Thyroid gland (tissue), 4 donors: Measurements from ENCODE around the gene ADGRF3.

Source experiments
- CTCF ChIP-seq, 6 experiments: fragments of 200-600 bp in 3 of 6; fragments of 450-650 bp in 3 of 6; sonication (generic) in 3 of 6; IDR thresholded peaks; one replicate each; pipeline ENCODE4 v1.5.1; 2016 to 2019; ENCODE audit warnings: antibody characterized with exemption in 6 of 6, mild to moderate bottlenecking in 2 of 6, inconsistent platforms in 1 of 6, moderate library complexity in 1 of 6
- POLR2A ChIP-seq, 2 donors: fragments of 450-650 bp; IDR thresholded peaks; one replicate each; pipeline ENCODE4 v1.6.1; 2017; ENCODE audit warnings: antibody characterized with exemption in 2 of 2, mild to moderate bottlenecking in 2 of 2, moderate library complexity in 1 of 2

GRCh38 chr2:26363323-26363722, 16.7 kb upstream of the ADGRF3 start:
- TF ChIP-seq CTCF (IDR thresholded peaks at IDR 0.05) (no peak), POLR2A (IDR thresholded peaks at IDR 0.05) (no peak)
